Measurements from ENCODE around the gene TFB1M.

TFB1M gene

DNA sequence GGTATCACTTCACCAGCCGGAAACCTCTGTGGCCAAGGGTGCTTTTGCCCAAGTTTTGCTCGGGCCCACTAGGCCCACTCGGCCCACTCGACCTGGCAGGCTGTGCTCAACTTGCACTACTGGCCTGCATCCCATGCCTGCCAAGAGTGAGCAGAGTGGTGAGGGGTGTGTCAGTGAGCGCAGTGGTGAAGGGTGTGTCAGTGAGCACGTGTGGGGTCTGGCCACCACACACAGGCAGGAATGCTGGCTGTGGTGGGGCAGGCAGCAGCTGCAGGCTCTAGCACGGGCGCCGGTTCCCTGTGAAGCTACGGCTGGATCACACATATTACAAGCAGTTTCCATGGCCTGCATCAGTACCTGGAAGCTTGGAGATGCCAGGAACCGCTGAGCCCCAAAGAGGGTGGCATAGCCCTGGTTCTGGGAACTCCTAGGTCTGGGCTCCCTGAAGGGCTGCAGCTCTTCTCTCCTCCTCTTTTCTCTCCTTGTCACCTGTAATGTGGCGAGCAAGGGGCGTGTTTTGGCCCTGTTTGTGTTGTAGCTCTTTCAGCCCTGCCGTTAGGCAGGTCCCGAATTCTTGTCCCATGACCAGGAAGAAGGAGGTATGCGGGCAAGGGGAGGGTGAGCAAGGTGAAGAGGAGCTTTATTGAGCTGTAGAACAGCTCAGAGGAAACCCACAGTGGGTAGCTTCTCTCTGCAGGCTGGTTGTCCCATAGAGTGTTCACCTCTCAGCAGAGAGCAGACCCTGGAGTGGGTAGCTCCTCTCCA lies 101.5 kb downstream of the TFB1M start:
- no peak for DNase-seq (ENCODE audit: low spot score)

DNA sequence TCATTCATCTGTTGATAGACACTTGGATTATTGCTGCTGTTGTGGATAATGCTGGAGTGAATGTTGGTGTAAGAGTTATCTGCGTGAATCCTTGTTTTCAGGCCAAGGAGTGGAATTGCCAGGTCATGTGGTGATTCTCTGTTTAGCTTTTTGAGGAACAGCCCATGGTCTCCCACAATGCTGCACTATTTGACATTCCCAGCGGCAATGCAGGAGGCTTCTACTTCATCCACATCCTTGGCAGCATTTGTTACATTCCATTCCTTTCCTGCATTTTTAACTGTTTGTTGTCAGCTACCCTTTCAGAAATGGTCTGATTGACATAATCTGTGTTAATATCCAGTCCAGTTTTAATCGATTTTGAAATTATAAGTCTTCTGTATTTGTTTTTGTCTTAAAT lies 102.2 kb downstream of the TFB1M start:
- no peak for DNase-seq (ENCODE audit: low spot score)

DNA sequence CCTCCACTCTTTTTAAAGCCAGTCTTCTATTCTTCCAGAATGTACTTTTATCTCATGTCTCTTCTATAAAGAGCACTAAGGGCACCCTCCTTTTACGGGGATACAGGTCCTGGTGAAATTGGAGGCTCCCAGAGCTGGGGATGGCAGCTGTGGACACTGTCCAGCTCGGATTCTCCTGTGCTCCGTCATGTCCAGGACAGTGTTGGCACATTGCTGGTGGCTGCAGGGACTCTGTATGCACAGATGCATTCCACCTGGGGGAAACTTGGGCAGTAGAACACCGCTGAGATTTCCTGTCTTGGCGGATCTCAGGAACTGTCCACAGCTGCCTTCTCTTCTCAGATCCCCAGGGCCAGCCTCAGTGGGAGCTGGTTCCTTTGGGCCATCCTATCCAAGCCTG lies 107.1 kb downstream of the TFB1M start:
- DNase-seq (ENCODE audit: low spot score) = no peak
